Astrocyte (in vitro differentiated cells and primary cell): Measurements from ENCODE around the gene SLC37A1.

Source experiments
- EZH2 ChIP-seq: IDR thresholded peaks from 2 replicates; pipeline ENCODE4 v1.6.1; 2012; ENCODE audit warnings: mild to moderate bottlenecking, low read length, inconsistent platforms; ENCODE audit not compliant: insufficient read depth
- TF ChIP-seq, protein P1 (sequence below): IDR thresholded peaks from 2 replicates; pipeline ENCODE4 v1.5.1; 2011; ENCODE audit warnings: low read depth, mild to moderate bottlenecking, inconsistent platforms, low read length, moderate library complexity; ENCODE audit not compliant: insufficient read depth

GRCh38 chr21:42624936-42625335, 111.3 kb downstream of the SLC37A1 start:
- TF ChIP-seq, protein P1, sequence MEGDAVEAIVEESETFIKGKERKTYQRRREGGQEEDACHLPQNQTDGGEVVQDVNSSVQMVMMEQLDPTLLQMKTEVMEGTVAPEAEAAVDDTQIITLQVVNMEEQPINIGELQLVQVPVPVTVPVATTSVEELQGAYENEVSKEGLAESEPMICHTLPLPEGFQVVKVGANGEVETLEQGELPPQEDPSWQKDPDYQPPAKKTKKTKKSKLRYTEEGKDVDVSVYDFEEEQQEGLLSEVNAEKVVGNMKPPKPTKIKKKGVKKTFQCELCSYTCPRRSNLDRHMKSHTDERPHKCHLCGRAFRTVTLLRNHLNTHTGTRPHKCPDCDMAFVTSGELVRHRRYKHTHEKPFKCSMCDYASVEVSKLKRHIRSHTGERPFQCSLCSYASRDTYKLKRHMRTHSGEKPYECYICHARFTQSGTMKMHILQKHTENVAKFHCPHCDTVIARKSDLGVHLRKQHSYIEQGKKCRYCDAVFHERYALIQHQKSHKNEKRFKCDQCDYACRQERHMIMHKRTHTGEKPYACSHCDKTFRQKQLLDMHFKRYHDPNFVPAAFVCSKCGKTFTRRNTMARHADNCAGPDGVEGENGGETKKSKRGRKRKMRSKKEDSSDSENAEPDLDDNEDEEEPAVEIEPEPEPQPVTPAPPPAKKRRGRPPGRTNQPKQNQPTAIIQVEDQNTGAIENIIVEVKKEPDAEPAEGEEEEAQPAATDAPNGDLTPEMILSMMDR = no peak
- TF ChIP-seq EZH2 = no peak
